Activated naive CD8-positive, alpha-beta T cell (primary cell): ENCODE measurements around the gene MICALL1.

Experiments
- H3K27ac Mint-ChIP-seq: one replicate; pipeline ENCODE4 v1.8.0; 2021; ENCODE audit warnings: mixed read lengths
- H3K27me3 Mint-ChIP-seq: one replicate; pipeline ENCODE4 v1.8.0; 2021; ENCODE audit warnings: mixed read lengths
- H3K36me3 Mint-ChIP-seq: one replicate; pipeline ENCODE4 v1.8.0; 2021; ENCODE audit warnings: mixed read lengths
- H3K4me1 Mint-ChIP-seq: one replicate; pipeline ENCODE4 v1.8.0; 2021; ENCODE audit warnings: low read depth, mixed read lengths
- H3K4me3 Mint-ChIP-seq: one replicate; pipeline ENCODE4 v1.8.0; 2021; ENCODE audit warnings: mild to moderate bottlenecking, mixed read lengths
- H3K9me3 Mint-ChIP-seq: one replicate; pipeline ENCODE4 v1.8.0; 2021; ENCODE audit warnings: low read depth, mixed read lengths

Gene MICALL1

GRCh38 chr22:37991731-37992442 lies 85.8 kb downstream of the MICALL1 start:
- Mint-ChIP-seq H3K27ac (no peak overlapping the region), H3K9me3 (no peaks in the 10 kb centered on the region), H3K36me3 (no peaks in the 10 kb centered on the region), H3K27me3 (no peaks in the 10 kb centered on the region), H3K4me1 (peaks cover 7% of the 10 kb centered on the region), H3K4me3 (no peak overlapping the region)
